Activated T-helper 2 cell treated with anti-CD3 and anti-CD28 coated beads, Interferon-gamma antibody, Interleukin-2, Interleukin-4, amounts not matched to agents 10 μg/mL and 5 μg/mL and 100 μg/mL, durations not matched to agents 14 hours and 24 hours and 36 hours (primary cell): ENCODE data around the gene CD4. TPM values are rescaled to one million over a fixed set of nuclear protein-coding genes. Genes with fewer than 3 reads are reported as not detected.
"Not testable (repeated sequence)": the region's sequence is repeated elsewhere in the genome, so short reads cannot be mapped to it uniquely, and the experiment has no call there.

Source experiments
- DNase-seq: peaks from one replicate; pipeline ENCODE4 v3.0.0; 2021; ENCODE audit warnings: low spot score
- H3K27ac Mint-ChIP-seq: one replicate; pipeline ENCODE4 v1.8.0; 2021; ENCODE audit warnings: mixed read lengths
- H3K27me3 Mint-ChIP-seq: one replicate; pipeline ENCODE4 v1.8.0; 2021; ENCODE audit warnings: low read depth, mixed read lengths
- H3K36me3 Mint-ChIP-seq: one replicate; pipeline ENCODE4 v1.8.0; 2021; ENCODE audit warnings: low read depth, mixed read lengths
- H3K4me1 Mint-ChIP-seq: one replicate; pipeline ENCODE4 v1.8.0; 2021; ENCODE audit warnings: low read depth, mixed read lengths
- H3K4me3 Mint-ChIP-seq: one replicate; pipeline ENCODE4 v1.8.0; 2021; ENCODE audit warnings: low read depth, mild to moderate bottlenecking, moderate library complexity, mixed read lengths
- H3K9me3 Mint-ChIP-seq: one replicate; pipeline ENCODE4 v1.8.0; 2021; ENCODE audit warnings: mixed read lengths
- intact Hi-C: fragments of 100-400 bp; cut with micrococcal nuclease; formaldehyde crosslinking; loops from one replicate; pipeline ENCODE4 v1.15.1; 2023
- total RNA-seq: library from RNA; stranded (reverse); gene quantifications from 2 replicates; pipeline ENCODE4 v1.2.3, GENCODE V29; 2022

The CD4 gene
- total RNA-seq, 1 donor from 2014 or later: 368 TPM

GRCh38 chr12:6853626-6854025 is 64.3 kb downstream of the CD4 start:
- Mint-ChIP-seq H3K4me1 (peaks cover 27% of the 10 kb centered on the region), H3K27ac (peak overlapping the region; percentile 97), H3K27me3 (no peaks in the 10 kb centered on the region), H3K36me3 (peaks cover 49% of the 10 kb centered on the region), H3K4me3 (peak overlapping the region; percentile 96), H3K9me3 (no peaks in the 10 kb centered on the region)
- intact Hi-C loops: loop anchor here (2.0 to 5.0 kb wide), 3 partner anchors 63 to 361 kb away; partner anchors contain the start of genes MRPL51, NCAPD2 and NOP2
- no peak for DNase-seq

- DNase-seq: no peak
- H3K4me3 Mint-ChIP-seq: peak overlapping the region; percentile 96
- intact Hi-C loops: loop anchor here (5.0 kb wide), 2 partner anchors 287 to 362 kb away; partner anchors contain the start of genes MRPL51, NCAPD2 and NOP2
- H3K27me3 Mint-ChIP-seq: no peaks in the 10 kb centered on the region
- H3K27ac Mint-ChIP-seq: peak overlapping the region; percentile 97
- H3K9me3 Mint-ChIP-seq: no peaks in the 10 kb centered on the region
- H3K36me3 Mint-ChIP-seq: peaks cover 51% of the 10 kb centered on the region
- H3K4me1 Mint-ChIP-seq: peaks cover 27% of the 10 kb centered on the region
These were observed 64.7 kb downstream of the CD4 start for GRCh38 chr12:6854036-6854435.

GRCh38 chr12:6855322-6855721 is 66.0 kb downstream of the CD4 start:
- Mint-ChIP-seq H3K4me1 (peaks cover 17% of the 10 kb centered on the region), H3K27me3 (no peaks in the 10 kb centered on the region), H3K9me3 (no peaks in the 10 kb centered on the region), H3K27ac (no peak overlapping the region), H3K36me3 (peaks cover 45% of the 10 kb centered on the region), H3K4me3 (no peak overlapping the region)
- intact Hi-C loops: no loop called here
- DNase-seq: no peak

- Mint-ChIP-seq H3K9me3 (no peaks in the 10 kb centered on the region), H3K27ac (no peak overlapping the region), H3K36me3 (peaks cover 60% of the 10 kb centered on the region), H3K4me3 (no peak overlapping the region), H3K4me1 (peaks cover 4% of the 10 kb centered on the region), H3K27me3 (no peaks in the 10 kb centered on the region)
- intact Hi-C loops: no loop called here
- DNase-seq: no peak
These were observed 69.5 kb downstream of the CD4 start for GRCh38 chr12:6858799-6859198.

GRCh38 chr12:6860116-6860515 is 70.8 kb downstream of the CD4 start:
- intact Hi-C loops: no loop called here
- no peaks in the 10 kb centered on the region for H3K9me3 Mint-ChIP-seq
- DNase-seq: no peak
- H3K36me3 Mint-ChIP-seq: peaks cover 69% of the 10 kb centered on the region
- no peaks in the 10 kb centered on the region for H3K4me1 Mint-ChIP-seq
- H3K27ac Mint-ChIP-seq: no peak overlapping the region
- no peak overlapping the region for H3K4me3 Mint-ChIP-seq
- no peaks in the 10 kb centered on the region for H3K27me3 Mint-ChIP-seq

- Mint-ChIP-seq H3K4me3 (no peak overlapping the region), H3K4me1 (no peaks in the 10 kb centered on the region), H3K27ac (no peak overlapping the region), H3K36me3 (peaks cover 70% of the 10 kb centered on the region), H3K9me3 (no peaks in the 10 kb centered on the region), H3K27me3 (no peaks in the 10 kb centered on the region)
- intact Hi-C loops: no loop called here
- DNase-seq: no peak
These were observed 71.6 kb downstream of the CD4 start for GRCh38 chr12:6860942-6861341.

- H3K4me3 Mint-ChIP-seq: no peak overlapping the region
- H3K27me3 Mint-ChIP-seq: no peaks in the 10 kb centered on the region
- peaks cover under 1% of the 10 kb centered on the region for H3K4me1 Mint-ChIP-seq
- DNase-seq: no peak
- intact Hi-C loops: no loop called here
- no peak overlapping the region for H3K27ac Mint-ChIP-seq
- H3K36me3 Mint-ChIP-seq: peaks cover 70% of the 10 kb centered on the region
- H3K9me3 Mint-ChIP-seq: no peaks in the 10 kb centered on the region
These were observed 72.1 kb downstream of the CD4 start for GRCh38 chr12:6861391-6861790.

GRCh38 chr12:6863033-6863432 is 73.7 kb downstream of the CD4 start:
- Mint-ChIP-seq H3K36me3 (peaks cover 66% of the 10 kb centered on the region), H3K4me1 (peaks cover 6% of the 10 kb centered on the region), H3K4me3 (no peak overlapping the region), H3K27me3 (no peaks in the 10 kb centered on the region), H3K9me3 (no peaks in the 10 kb centered on the region), H3K27ac (no peak overlapping the region)
- intact Hi-C loops: no loop called here
- no peak for DNase-seq

GRCh38 chr12:6863586-6864321 is 74.4 kb downstream of the CD4 start:
- Mint-ChIP-seq H3K36me3 (peaks cover 69% of the 10 kb centered on the region), H3K4me1 (peaks cover 10% of the 10 kb centered on the region), H3K4me3 (no peak overlapping the region), H3K9me3 (no peaks in the 10 kb centered on the region), H3K27ac (no peak overlapping the region), H3K27me3 (no peaks in the 10 kb centered on the region)
- intact Hi-C loops: no loop called here
- DNase-seq: no peak

GRCh38 chr12:6865307-6865706 is 76.0 kb downstream of the CD4 start:
- peaks cover 26% of the 10 kb centered on the region for H3K4me1 Mint-ChIP-seq
- H3K9me3 Mint-ChIP-seq, DNase-seq, H3K4me3 Mint-ChIP-seq, H3K27me3 Mint-ChIP-seq, H3K27ac Mint-ChIP-seq, intact Hi-C loops: not testable (repeated sequence)
- peaks cover 80% of the 10 kb centered on the region for H3K36me3 Mint-ChIP-seq

- H3K4me3 Mint-ChIP-seq: peak overlapping the region; percentile 95
- no peak overlapping the region for H3K27ac Mint-ChIP-seq
- intact Hi-C loops: no loop called here
- no peaks in the 10 kb centered on the region for H3K9me3 Mint-ChIP-seq
- H3K4me1 Mint-ChIP-seq: peaks cover 36% of the 10 kb centered on the region
- DNase-seq: no peak
- H3K27me3 Mint-ChIP-seq: no peaks in the 10 kb centered on the region
- peaks cover 80% of the 10 kb centered on the region for H3K36me3 Mint-ChIP-seq
These were observed 77.0 kb downstream of the CD4 start for GRCh38 chr12:6866163-6866919.

GRCh38 chr12:6866920-6867412 is 77.6 kb downstream of the CD4 start:
- Mint-ChIP-seq H3K27me3 (no peaks in the 10 kb centered on the region), H3K9me3 (no peaks in the 10 kb centered on the region), H3K4me3 (peak overlapping the region; percentile 95), H3K27ac (peak overlapping the region; percentile 97), H3K36me3 (peaks cover 81% of the 10 kb centered on the region), H3K4me1 (peaks cover 41% of the 10 kb centered on the region)
- intact Hi-C loops: loop anchor here (1.0 kb wide), 1 partner anchor 15 kb away; the partner anchor contains the start of gene USP5
- DNase-seq: no peak
